Hair follicle dermal papilla cell (primary cell): ENCODE results near the gene UBXN4. TPM values are rescaled to one million over a fixed set of nuclear protein-coding genes. Genes with fewer than 3 reads are reported as not detected.

Experiments
- small RNA-seq: library from RNA; depleted of rRNA; stranded (forward); fragments of <200 nt; gene quantifications from one replicate; pipeline ENCODE3, GENCODE V24; 2012
- total RNA-seq: library from RNA; depleted of rRNA; stranded (reverse); fragments of >200 nt; gene quantifications from 2 replicates; pipeline ENCODE4 v1.2.3, GENCODE V29; 2012

UBXN4 gene
- 67.6 and 81.3 TPM in 2 replicates for total RNA-seq

GRCh38 chr2:135741395-135742324 is at the start of gene UBXN4:
TSS of gene UBXN4 (plus strand) at chr2:135741855. CDS start at chr2:135741930, 75 bp downstream.

Small RNA genes lying within 50 kb of the gene (small RNA-seq; reads per million reads assigned to genes)
- gene RF00019, result not detected

Other genes with a start within 250 kb of the UBXN4 start
- gene ZRANB3, start 210.6 kb upstream of the UBXN4 start, total RNA-seq, result 6.6 and 8.3 TPM in 2 replicates
- gene R3HDM1, start 210.4 kb upstream of the UBXN4 start, total RNA-seq, result 10.4 and 11.5 TPM in 2 replicates
- gene LCT, start 95.3 kb downstream of the UBXN4 start, total RNA-seq, result under 0.01 TPM in 1 of 2 replicates, not detected in the other
- 8.3 and 9.7 TPM in 2 replicates for gene MCM6, start 134.6 kb downstream of the UBXN4 start, total RNA-seq
- gene DARS1, start 243.8 kb downstream of the UBXN4 start, total RNA-seq, result 88.9 and 90.2 TPM in 2 replicates